K562 (cell line): ENCODE data around the gene MCM7. TPM values are rescaled to one million over a fixed set of nuclear protein-coding genes. Genes with fewer than 3 reads are reported as not detected.

Source experiments
- BHLHE40 ChIP-seq: IDR thresholded peaks from 2 replicates; pipeline ENCODE4 v1.6.1; 2011; ENCODE audit warnings: low read length, improper control_type of control experiment
- BRD9 ChIP-seq: fragments of 450-650 bp; IDR thresholded peaks from 2 replicates; pipeline ENCODE4 v1.6.1; 2018; ENCODE audit warnings: low read depth; ENCODE audit not compliant: partially characterized antibody
- CREM ChIP-seq: IDR thresholded peaks from 2 replicates; pipeline ENCODE4 v1.6.1; 2014; ENCODE audit warnings: antibody characterized with exemption, low read depth
- JUND ChIP-seq, 2 experiments: IDR thresholded peaks; 2 replicates in 1 of 2; 3 replicates in 1 of 2; pipeline ENCODE4 v1.6.1; 2011; ENCODE audit warnings: borderline replicate concordance in 2 of 2, low read depth in 2 of 2, low read length in 2 of 2, improper control_type of control experiment in 1 of 2, missing biosample characterization in 1 of 2, missing genetic modification characterization in 1 of 2, missing genetic modification reagents in 1 of 2
- MED1 ChIP-seq: sonication (generic); formaldehyde crosslinking; IDR thresholded peaks from 2 replicates; pipeline ENCODE4 v1.8.1; 2023; ENCODE audit warnings: missing genetic modification reagents, borderline replicate concordance
- MTA1 ChIP-seq: fragments of 450-650 bp; IDR thresholded peaks from 2 replicates; pipeline ENCODE4 v1.6.1; 2017; ENCODE audit warnings: borderline replicate concordance
- MYC ChIP-seq, 2 experiments: fragments of 250-450 bp in 1 of 2; sonication (Bioruptor Pico) in 1 of 2; IDR thresholded peaks; 2 replicates each; pipeline versions ENCODE4 v1.5.1 to v1.6.1; 2012 to 2021; ENCODE audit warnings: low read depth in 2 of 2, borderline replicate concordance in 1 of 2, improper control_type of control experiment in 1 of 2, low read length in 1 of 2, mild to moderate bottlenecking in 1 of 2, moderate library complexity in 1 of 2
- NFATC3 ChIP-seq: fragments of 450-650 bp; IDR thresholded peaks from 2 replicates; pipeline ENCODE4 v1.6.1; 2017; ENCODE audit warnings: mild to moderate bottlenecking
- ZKSCAN1 ChIP-seq: fragments of 150-350 bp; IDR thresholded peaks from 2 replicates; pipeline ENCODE4 v1.6.1; 2016; ENCODE audit warnings: low read depth, low read length
- ZNF146 ChIP-seq: IDR thresholded peaks from one replicate; pipeline ENCODE4 v1.6.1; 2018; ENCODE audit warnings: missing compliant biosample characterization; ENCODE audit not compliant: unreplicated experiment
- polyA plus RNA-seq, 8 experiments: library from polyadenylated mRNA; depleted of rRNA in 4 of 8; stranded (reverse) in 5 of 8; unstranded in 3 of 8; fragments of >200 nt; fragmentation: Nextera tagmentation in 2 of 8; fragmentation: Illumina TruSeq in 1 of 8; extraction: Ambion mirVana in 2 of 8; extraction: Trizol in 1 of 8; gene quantifications; 2 replicates each; pipeline versions ENCODE4 v1.2.1 to v1.2.3, GENCODE V29; 2011 to 2014; ENCODE audit warnings: inconsistent platforms in 1 of 8, missing spikeins in 1 of 8
- total RNA-seq, 7 experiments: library from RNA; depleted of rRNA in 6 of 7; stranded (reverse); fragments of >200 nt in 6 of 7; fragmentation: Illumina TruSeq in 2 of 7; extraction: Trizol in 2 of 7; gene quantifications; 2 replicates each; pipeline versions ENCODE4 v1.2.1 to v1.2.3, GENCODE V29; 2011 to 2021; ENCODE audit warnings: low replicate concordance in 1 of 7
- TF ChIP-seq, protein P1 (sequence below), 2 experiments: fragments of 450-650 bp in 1 of 2; sonication (generic) in 1 of 2; formaldehyde crosslinking; conservative IDR thresholded peaks; 2 replicates each; pipeline versions ENCODE4 v1.4.0 to v1.8.1; 2020 to 2022; ENCODE audit warnings: mild to moderate bottlenecking in 1 of 2, missing genetic modification reagents in 1 of 2
- TF ChIP-seq, protein P2 (sequence below): IDR thresholded peaks from 2 replicates; pipeline ENCODE4 v1.6.1; 2016; ENCODE audit warnings: missing genetic modification characterization, missing compliant biosample characterization
- TF ChIP-seq, protein P3 (sequence below): fragments of 150-350 bp; IDR thresholded peaks from 2 replicates; pipeline ENCODE4 v1.6.1; 2014; ENCODE audit warnings: low read depth, mild to moderate bottlenecking, low read length, borderline replicate concordance
- TF ChIP-seq, protein P4 (sequence below): fragments of 250-450 bp; sonication (Bioruptor Pico); IDR thresholded peaks from 2 replicates; pipeline ENCODE4 v1.4.0; 2020

The MCM7 gene
- total and polyA plus RNA-seq, 9 of the 15 experiments (the other 6 are each of a cell fraction or from before 2014, with no cell fraction given), result 329 to 856 (median 437) TPM

DNA sequence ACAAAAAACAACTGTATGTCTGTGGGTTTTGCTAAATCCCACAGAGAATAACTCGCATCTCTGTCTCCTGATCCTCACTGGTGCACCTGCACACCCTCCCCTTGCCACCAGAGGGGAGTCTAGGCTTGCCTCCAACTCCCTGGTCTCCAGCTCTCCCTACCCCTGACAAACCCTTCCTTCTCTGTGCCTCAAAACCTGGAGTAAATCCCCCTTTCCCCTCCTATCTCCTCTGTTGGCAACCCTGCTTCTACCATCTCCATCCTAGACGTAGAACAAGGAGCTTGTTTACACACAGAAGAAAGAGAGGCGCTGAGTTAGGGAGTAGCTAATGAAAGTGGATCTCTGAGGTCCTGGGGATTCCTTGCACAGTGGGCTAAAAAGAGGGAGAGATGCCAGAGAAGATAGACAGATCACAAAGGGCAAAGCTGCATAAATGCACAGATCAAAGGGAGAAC is 31.5 kb upstream of the MCM7 start (continued):
- TF ChIP-seq ZKSCAN1 (0 out of 2 replicates have a peak, but pooled peaks have one; percentile 5), MTA1 (0 out of 2 replicates have a peak, but pooled peaks have one; percentile 12), NFATC3 (0 out of 2 replicates have a peak, but pooled peaks have one; percentile 40), ZNF146 (CRISPR knock-in tag) (no peak), BRD9 (peak; percentile 77), JUND (IDR thresholded peaks at IDR 0.05; ENCODE audit: borderline replicate concordance, low read depth, low read length) (peak; percentile 59; the same call in 1 of the 2 replicates), JUND (tag; IDR thresholded peaks at IDR 0.05; ENCODE audit: borderline replicate concordance, low read depth, low read length) (no peak; the same call in 2 of the 3 replicates), MYC (IDR thresholded peaks at IDR 0.05; ENCODE audit: low read depth, low read length) (0 out of 2 replicates have a peak, but pooled peaks have one; percentile 37), MYC (CRISPR knock-in tag; IDR thresholded peaks at IDR 0.05; ENCODE audit: borderline replicate concordance, low read depth) (no peak), CREM (peak; percentile 20; the same call in 1 of the 2 replicates), MED1 (0 out of 2 replicates have a peak, but pooled peaks have one; percentile 43), BHLHE40 (0 out of 2 replicates have a peak, but pooled peaks have one; percentile 29)
- TF ChIP-seq, protein P1, sequence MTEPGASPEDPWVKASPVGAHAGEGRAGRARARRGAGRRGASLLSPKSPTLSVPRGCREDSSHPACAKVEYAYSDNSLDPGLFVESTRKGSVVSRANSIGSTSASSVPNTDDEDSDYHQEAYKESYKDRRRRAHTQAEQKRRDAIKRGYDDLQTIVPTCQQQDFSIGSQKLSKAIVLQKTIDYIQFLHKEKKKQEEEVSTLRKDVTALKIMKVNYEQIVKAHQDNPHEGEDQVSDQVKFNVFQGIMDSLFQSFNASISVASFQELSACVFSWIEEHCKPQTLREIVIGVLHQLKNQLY (CRISPR knock-in tag; conservative IDR thresholded peaks at IDR 0.05), result 0 out of 4 replicates have a peak, but pooled peaks of 1 of the 2 experiments have one; percentile 21
- TF ChIP-seq, protein P2, sequence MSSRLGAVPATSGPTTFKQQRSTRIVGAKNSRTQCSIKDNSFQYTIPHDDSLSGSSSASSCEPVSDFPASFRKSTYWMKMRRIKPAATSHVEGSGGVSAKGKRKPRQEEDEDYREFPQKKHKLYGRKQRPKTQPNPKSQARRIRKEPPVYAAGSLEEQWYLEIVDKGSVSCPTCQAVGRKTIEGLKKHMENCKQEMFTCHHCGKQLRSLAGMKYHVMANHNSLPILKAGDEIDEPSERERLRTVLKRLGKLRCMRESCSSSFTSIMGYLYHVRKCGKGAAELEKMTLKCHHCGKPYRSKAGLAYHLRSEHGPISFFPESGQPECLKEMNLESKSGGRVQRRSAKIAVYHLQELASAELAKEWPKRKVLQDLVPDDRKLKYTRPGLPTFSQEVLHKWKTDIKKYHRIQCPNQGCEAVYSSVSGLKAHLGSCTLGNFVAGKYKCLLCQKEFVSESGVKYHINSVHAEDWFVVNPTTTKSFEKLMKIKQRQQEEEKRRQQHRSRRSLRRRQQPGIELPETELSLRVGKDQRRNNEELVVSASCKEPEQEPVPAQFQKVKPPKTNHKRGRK (tag), result no peak
- TF ChIP-seq, protein P3, sequence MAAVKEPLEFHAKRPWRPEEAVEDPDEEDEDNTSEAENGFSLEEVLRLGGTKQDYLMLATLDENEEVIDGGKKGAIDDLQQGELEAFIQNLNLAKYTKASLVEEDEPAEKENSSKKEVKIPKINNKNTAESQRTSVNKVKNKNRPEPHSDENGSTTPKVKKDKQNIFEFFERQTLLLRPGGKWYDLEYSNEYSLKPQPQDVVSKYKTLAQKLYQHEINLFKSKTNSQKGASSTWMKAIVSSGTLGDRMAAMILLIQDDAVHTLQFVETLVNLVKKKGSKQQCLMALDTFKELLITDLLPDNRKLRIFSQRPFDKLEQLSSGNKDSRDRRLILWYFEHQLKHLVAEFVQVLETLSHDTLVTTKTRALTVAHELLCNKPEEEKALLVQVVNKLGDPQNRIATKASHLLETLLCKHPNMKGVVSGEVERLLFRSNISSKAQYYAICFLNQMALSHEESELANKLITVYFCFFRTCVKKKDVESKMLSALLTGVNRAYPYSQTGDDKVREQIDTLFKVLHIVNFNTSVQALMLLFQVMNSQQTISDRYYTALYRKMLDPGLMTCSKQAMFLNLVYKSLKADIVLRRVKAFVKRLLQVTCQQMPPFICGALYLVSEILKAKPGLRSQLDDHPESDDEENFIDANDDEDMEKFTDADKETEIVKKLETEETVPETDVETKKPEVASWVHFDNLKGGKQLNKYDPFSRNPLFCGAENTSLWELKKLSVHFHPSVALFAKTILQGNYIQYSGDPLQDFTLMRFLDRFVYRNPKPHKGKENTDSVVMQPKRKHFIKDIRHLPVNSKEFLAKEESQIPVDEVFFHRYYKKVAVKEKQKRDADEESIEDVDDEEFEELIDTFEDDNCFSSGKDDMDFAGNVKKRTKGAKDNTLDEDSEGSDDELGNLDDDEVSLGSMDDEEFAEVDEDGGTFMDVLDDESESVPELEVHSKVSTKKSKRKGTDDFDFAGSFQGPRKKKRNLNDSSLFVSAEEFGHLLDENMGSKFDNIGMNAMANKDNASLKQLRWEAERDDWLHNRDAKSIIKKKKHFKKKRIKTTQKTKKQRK, result no peak
- TF ChIP-seq, protein P4, sequence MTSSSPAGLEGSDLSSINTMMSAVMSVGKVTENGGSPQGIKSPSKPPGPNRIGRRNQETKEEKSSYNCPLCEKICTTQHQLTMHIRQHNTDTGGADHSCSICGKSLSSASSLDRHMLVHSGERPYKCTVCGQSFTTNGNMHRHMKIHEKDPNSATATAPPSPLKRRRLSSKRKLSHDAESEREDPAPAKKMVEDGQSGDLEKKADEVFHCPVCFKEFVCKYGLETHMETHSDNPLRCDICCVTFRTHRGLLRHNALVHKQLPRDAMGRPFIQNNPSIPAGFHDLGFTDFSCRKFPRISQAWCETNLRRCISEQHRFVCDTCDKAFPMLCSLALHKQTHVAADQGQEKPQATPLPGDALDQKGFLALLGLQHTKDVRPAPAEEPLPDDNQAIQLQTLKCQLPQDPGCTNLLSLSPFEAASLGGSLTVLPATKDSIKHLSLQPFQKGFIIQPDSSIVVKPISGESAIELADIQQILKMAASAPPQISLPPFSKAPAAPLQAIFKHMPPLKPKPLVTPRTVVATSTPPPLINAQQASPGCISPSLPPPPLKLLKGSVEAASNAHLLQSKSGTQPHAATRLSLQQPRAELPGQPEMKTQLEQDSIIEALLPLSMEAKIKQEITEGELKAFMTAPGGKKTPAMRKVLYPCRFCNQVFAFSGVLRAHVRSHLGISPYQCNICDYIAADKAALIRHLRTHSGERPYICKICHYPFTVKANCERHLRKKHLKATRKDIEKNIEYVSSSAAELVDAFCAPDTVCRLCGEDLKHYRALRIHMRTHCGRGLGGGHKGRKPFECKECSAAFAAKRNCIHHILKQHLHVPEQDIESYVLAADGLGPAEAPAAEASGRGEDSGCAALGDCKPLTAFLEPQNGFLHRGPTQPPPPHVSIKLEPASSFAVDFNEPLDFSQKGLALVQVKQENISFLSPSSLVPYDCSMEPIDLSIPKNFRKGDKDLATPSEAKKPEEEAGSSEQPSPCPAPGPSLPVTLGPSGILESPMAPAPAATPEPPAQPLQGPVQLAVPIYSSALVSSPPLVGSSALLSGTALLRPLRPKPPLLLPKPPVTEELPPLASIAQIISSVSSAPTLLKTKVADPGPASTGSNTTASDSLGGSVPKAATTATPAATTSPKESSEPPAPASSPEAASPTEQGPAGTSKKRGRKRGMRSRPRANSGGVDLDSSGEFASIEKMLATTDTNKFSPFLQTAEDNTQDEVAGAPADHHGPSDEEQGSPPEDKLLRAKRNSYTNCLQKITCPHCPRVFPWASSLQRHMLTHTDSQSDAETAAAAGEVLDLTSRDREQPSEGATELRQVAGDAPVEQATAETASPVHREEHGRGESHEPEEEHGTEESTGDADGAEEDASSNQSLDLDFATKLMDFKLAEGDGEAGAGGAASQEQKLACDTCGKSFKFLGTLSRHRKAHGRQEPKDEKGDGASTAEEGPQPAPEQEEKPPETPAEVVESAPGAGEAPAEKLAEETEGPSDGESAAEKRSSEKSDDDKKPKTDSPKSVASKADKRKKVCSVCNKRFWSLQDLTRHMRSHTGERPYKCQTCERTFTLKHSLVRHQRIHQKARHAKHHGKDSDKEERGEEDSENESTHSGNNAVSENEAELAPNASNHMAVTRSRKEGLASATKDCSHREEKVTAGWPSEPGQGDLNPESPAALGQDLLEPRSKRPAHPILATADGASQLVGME (CRISPR knock-in tag), result 0 out of 2 replicates have a peak, but pooled peaks have one; percentile 43
